ENCODE measurements around the gene CDK14. TPM values are rescaled to one million over a fixed set of nuclear protein-coding genes. Genes with fewer than 3 reads are reported as not detected.

CDK14 gene
- total RNA-seq, 2 donors from 2014 or later = 8.7 to 13.4 TPM

DNA sequence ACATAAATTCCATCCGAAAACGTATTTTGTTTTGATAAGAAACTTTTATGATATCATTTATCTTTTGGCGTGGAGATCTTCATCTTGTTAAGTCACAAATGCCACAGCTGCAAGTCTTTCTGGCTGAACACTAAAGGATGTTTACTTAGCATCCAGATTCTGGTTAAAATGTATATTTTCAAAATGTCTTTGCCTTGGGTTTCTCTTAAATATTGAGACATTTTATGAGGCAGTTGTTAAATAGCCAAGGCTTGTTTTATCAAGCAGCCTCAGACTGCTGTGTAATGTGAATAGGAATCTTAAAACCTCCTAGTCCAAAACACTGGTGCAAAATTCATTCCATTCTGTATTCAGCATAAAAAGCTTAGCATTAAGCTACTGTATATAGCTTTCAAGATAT, 531.8 kb downstream of the CDK14 start:
- no peak overlapping the region for H3K27ac Mint-ChIP-seq
- no peak overlapping the region for H3K4me3 ChIP-seq (ENCODE audit: low read length)
- no peaks in the 10 kb centered on the region for H3K36me3 ChIP-seq (ENCODE audit: control insufficient read depth, insufficient read depth, low read length)
- H3K9me3 Mint-ChIP-seq = no peaks in the 10 kb centered on the region
- no peaks in the 10 kb centered on the region for H3K9me3 ChIP-seq (ENCODE audit: control insufficient read depth, low read length)
- no peaks in the 10 kb centered on the region for H3K36me3 Mint-ChIP-seq (ENCODE audit: low read depth)
- H3K9ac ChIP-seq (ENCODE audit: extremely low read depth, low read length, poor library complexity, severe bottlenecking) = no peak overlapping the region
- no peaks in the 10 kb centered on the region for H3K27me3 Mint-ChIP-seq (ENCODE audit: insufficient read depth)
- DNase-seq = no peak
- no peaks in the 10 kb centered on the region for H3K27me3 ChIP-seq (ENCODE audit: control insufficient read depth, insufficient read depth, low read length, poor library complexity, severe bottlenecking)
- H3K4me1 ChIP-seq (ENCODE audit: control insufficient read depth, insufficient read depth, low read length) = peaks cover 5% of the 10 kb centered on the region
- peaks cover 13% of the 10 kb centered on the region for H3K4me1 Mint-ChIP-seq
- H3K27ac ChIP-seq (ENCODE audit: low read depth, low read length) = no peak overlapping the region
- TF ChIP-seq CTCF (conservative IDR thresholded peaks at IDR 0.05) = no peak
- WGBS, 2 experiments (ENCODE audit: insufficient coverage in 1 of 2, insufficient read length in 1 of 2) = 78% methylated on average over 3 of the region's 3 CpGs; no CpG with 5 or more reads in 1 of the 2 experiments
- H3K4me3 Mint-ChIP-seq = no peak overlapping the region

DNA sequence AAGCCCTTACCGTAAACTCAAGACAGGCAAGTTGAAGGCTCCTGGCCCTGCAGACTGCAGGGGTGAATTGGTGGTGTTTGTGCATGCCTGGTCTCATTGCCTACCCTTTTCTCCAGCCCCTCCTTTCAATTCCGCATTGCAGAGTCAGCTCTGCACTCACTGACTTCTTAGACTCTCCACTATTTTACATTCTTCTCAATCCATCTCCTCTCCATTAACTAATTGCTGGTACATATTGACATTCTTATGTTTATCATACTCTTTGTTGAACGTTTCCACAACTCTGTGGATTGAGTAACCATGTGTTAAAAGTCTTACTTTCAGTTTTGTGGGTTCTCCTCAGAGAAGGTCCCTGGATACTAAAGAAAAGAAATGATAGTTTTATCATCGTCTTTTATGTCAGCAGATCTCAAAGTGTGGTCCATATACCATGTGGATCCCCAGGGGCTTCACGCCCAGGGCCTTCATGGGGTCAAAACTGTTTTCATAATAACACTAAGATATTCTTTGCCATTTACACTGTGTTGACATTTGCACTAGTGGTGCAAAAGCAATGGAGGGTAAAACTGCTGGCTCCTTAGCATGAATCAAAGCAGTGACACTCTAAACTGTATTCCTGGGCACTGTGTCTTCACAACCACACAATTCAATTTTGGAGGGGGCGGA, 532.7 kb downstream of the CDK14 start:
- H3K4me3 ChIP-seq (ENCODE audit: low read length) = no peak overlapping the region
- no peak overlapping the region for H3K4me3 Mint-ChIP-seq

GRCh38 chr7:91135300-91135699, 539.2 kb downstream of the CDK14 start:
- no peaks in the 10 kb centered on the region for H3K36me3 Mint-ChIP-seq (ENCODE audit: low read depth)
- 74% methylated on average over 3 of the region's 3 CpGs; no CpG with 5 or more reads in 1 of the 2 experiments for WGBS, 2 experiments (ENCODE audit: insufficient coverage in 1 of 2, insufficient read length in 1 of 2)
- no peaks in the 10 kb centered on the region for H3K9me3 Mint-ChIP-seq
- Histone ChIP-seq H3K27me3 (ENCODE audit: control insufficient read depth, insufficient read depth, low read length, poor library complexity, severe bottlenecking) (no peaks in the 10 kb centered on the region), H3K9ac (ENCODE audit: extremely low read depth, low read length, poor library complexity, severe bottlenecking) (no peak overlapping the region), H3K9me3 (ENCODE audit: control insufficient read depth, low read length) (no peaks in the 10 kb centered on the region), H3K4me3 (ENCODE audit: low read length) (no peak overlapping the region), H3K36me3 (ENCODE audit: control insufficient read depth, insufficient read depth, low read length) (no peaks in the 10 kb centered on the region), H3K27ac (ENCODE audit: low read depth, low read length) (no peak overlapping the region), H3K4me1 (ENCODE audit: control insufficient read depth, insufficient read depth, low read length) (no peaks in the 10 kb centered on the region)
- H3K4me1 Mint-ChIP-seq = peaks cover 7% of the 10 kb centered on the region
- H3K27ac Mint-ChIP-seq = no peak overlapping the region
- DNase-seq = peak; percentile 44
- H3K4me3 Mint-ChIP-seq = no peak overlapping the region
- no peaks in the 10 kb centered on the region for H3K27me3 Mint-ChIP-seq (ENCODE audit: insufficient read depth)
- TF ChIP-seq CTCF (conservative IDR thresholded peaks at IDR 0.05) = no peak

More for the DNA sequence above, 532.7 kb downstream of the CDK14 start:
- Histone ChIP-seq H3K9ac (ENCODE audit: extremely low read depth, low read length, poor library complexity, severe bottlenecking) (no peak overlapping the region), H3K36me3 (ENCODE audit: control insufficient read depth, insufficient read depth, low read length) (no peaks in the 10 kb centered on the region), H3K4me1 (ENCODE audit: control insufficient read depth, insufficient read depth, low read length) (peaks cover 5% of the 10 kb centered on the region), H3K27me3 (ENCODE audit: control insufficient read depth, insufficient read depth, low read length, poor library complexity, severe bottlenecking) (no peaks in the 10 kb centered on the region), H3K27ac (ENCODE audit: low read depth, low read length) (no peak overlapping the region), H3K9me3 (ENCODE audit: control insufficient read depth, low read length) (no peaks in the 10 kb centered on the region)
- no peak for TF ChIP-seq CTCF (conservative IDR thresholded peaks at IDR 0.05)
- Mint-ChIP-seq H3K27ac (no peak overlapping the region), H3K9me3 (no peaks in the 10 kb centered on the region), H3K36me3 (ENCODE audit: low read depth) (no peaks in the 10 kb centered on the region), H3K4me1 (peaks cover 13% of the 10 kb centered on the region), H3K27me3 (ENCODE audit: insufficient read depth) (no peaks in the 10 kb centered on the region)
- WGBS, 2 experiments (ENCODE audit: insufficient coverage in 1 of 2, insufficient read length in 1 of 2) = 75 to 92% methylated on average over 3 to 6 of the region's 6 CpGs
- DNase-seq = peak; percentile 51
